ENCODE measurements around the gene MRPL51. TPM values are rescaled to one million over a fixed set of nuclear protein-coding genes. Genes with fewer than 3 reads are reported as not detected.
A peak's percentile ranks its signal among the peaks of the same experiment; 100 is the strongest.

The MRPL51 gene
- total and polyA plus RNA-seq, 10 of the 15 experiments (the other 5 are each of a cell fraction or from before 2014, with no cell fraction given), result 137 to 1,202 (median 267) TPM

DNA sequence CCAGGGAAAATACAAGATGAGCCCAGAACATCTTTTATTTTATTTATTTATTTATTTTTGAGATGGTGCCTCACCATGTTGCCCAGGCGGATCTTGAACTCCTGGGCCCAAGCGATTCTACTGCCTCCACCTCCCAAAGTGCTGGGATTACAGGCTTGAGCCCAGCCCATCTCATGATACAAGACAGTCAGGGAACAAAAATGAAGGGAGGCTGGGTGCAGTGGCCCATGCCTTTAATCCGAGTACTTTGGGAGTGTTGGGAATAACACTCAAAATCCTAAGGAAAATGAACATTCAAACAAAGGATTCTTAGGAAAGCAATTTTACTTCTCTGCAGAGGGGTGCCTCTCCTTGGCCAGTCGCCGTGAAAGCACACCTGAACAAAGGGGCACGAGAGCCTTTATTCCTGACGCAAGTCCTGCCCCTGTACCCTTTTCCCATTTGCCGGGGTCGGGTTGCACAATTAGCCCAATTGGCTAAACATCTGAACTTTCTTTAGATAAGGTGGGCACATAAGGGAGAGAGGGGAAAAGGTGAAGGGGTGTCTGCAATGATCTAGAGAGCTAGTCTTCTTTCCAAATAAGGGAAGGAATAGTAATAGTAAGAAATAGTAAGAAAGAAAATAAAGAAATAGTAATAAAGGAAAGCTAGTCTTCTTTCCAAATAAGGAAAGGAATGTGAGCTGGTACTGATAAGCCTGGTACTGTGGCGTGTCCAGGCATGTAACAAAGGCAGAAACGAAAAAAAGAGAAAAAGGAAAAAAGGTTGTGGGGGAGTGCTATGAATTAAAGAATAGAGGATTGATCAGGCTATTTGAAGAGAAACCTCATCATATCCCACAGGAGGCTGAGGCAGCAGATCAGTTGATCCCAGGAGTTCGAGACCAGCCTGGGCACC is 14.3 kb upstream of the MRPL51 start:
- no peaks in the 10 kb centered on the region for H3K9me3 ChIP-seq (replicated peaks; ENCODE audit: control insufficient read depth, insufficient read depth, low read length)
- H4K20me1 ChIP-seq (ENCODE audit: control insufficient read depth, insufficient read depth), result no peaks in the 10 kb centered on the region
- TF ChIP-seq TCF3 (IDR thresholded peaks at IDR 0.05; ENCODE audit: borderline replicate concordance, insufficient read depth, low read depth, low read length) (no peak), RAD21 (IDR thresholded peaks at IDR 0.05; ENCODE audit: insufficient read depth, low read depth, low read length) (no peak), RB1 (IDR thresholded peaks at IDR 0.05; ENCODE audit: borderline replicate concordance) (no peak), POU2F2 (IDR thresholded peaks at IDR 0.05; ENCODE audit: borderline replicate concordance, low read depth, low read length) (no peak), EGR1 (IDR thresholded peaks at IDR 0.05; ENCODE audit: borderline replicate concordance in 1 of 2, low read depth in 2 of 2, low read length in 2 of 2) (no peak), SRF (IDR thresholded peaks at IDR 0.05; ENCODE audit: low read depth in 2 of 2, low read length in 2 of 2) (no peak), KDM1A (IDR thresholded peaks at IDR 0.05; ENCODE audit: borderline replicate concordance) (no peak), MYB (IDR thresholded peaks at IDR 0.05; ENCODE audit: borderline replicate concordance, low read depth, low read length) (no peak), ETV6 (conservative IDR thresholded peaks at IDR 0.05 in 1 of 2, IDR thresholded peaks at IDR 0.05 in 1 of 2; ENCODE audit: borderline replicate concordance in 1 of 2, low read depth in 1 of 2) (no peak), POLR2AphosphoS2 (IDR thresholded peaks at IDR 0.05; ENCODE audit: low read depth, low read length) (no peak), SIX5 (IDR thresholded peaks at IDR 0.05; ENCODE audit: low read depth, low read length, severe bottlenecking) (no peak), PAX5 (IDR thresholded peaks at IDR 0.05; ENCODE audit: borderline replicate concordance, low read depth, low read length) (no peak)
- TF ChIP-seq, protein P1, sequence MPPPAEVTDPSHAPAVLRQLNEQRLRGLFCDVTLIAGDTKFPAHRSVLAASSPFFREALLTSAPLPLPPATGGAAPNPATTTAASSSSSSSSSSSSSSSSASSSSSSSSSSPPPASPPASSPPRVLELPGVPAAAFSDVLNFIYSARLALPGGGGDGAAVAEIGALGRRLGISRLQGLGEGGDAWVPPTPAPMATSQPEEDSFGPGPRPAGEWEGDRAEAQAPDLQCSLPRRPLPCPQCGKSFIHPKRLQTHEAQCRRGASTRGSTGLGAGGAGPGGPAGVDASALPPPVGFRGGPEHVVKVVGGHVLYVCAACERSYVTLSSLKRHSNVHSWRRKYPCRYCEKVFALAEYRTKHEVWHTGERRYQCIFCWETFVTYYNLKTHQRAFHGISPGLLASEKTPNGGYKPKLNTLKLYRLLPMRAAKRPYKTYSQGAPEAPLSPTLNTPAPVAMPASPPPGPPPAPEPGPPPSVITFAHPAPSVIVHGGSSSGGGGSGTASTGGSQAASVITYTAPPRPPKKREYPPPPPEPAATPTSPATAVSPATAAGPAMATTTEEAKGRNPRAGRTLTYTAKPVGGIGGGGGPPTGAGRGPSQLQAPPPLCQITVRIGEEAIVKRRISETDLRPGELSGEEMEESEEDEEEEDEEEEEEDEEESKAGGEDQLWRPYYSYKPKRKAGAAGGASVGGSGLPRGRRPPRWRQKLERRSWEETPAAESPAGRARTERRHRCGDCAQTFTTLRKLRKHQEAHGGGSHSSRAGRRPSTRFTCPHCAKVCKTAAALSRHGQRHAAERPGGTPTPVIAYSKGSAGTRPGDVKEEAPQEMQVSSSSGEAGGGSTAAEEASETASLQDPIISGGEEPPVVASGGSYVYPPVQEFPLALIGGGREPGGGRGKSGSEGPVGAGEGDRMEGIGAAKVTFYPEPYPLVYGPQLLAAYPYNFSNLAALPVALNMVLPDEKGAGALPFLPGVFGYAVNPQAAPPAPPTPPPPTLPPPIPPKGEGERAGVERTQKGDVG (CRISPR knock-in tag; IDR thresholded peaks at IDR 0.05), result no peak
- no peak overlapping the region for H2AFZ ChIP-seq (ENCODE audit: control insufficient read depth, low read depth, low read length)
- H3K4me3 ChIP-seq, result no peak overlapping the region
- ChIA-PET POLR2A (interaction anchor here (0.5 kb wide), 1 partner anchor 21 kb away, joined by 7 read pairs; no protein-coding TSS in a partner anchor), SMC1A (ENCODE audit: uncharacterized antibody, unreplicated experiment) (interaction anchor here (0.6 to 1.5 kb wide), 4 partner anchors 10 to 95 kb away, joined by 3 to 4 read pairs (median 3); no protein-coding TSS in a partner anchor), CTCF (interaction anchor here (1.1 to 1.7 kb wide), 2 partner anchors 31 to 185 kb away, joined by 3 to 10 read pairs; no protein-coding TSS in a partner anchor), RAD21 (ENCODE audit: unreplicated experiment) (no interaction called here)
- TSS peak; percentile 3 for BruUV-seq (replicated peaks)
- WGBS (ENCODE audit: insufficient coverage, insufficient replicate concordance, low lambda C conversion rate, missing lambda C conversion rate), result 96% methylated on average over 12 of the region's 12 CpGs
- H3K27me3 ChIP-seq (replicated peaks in 1 of 2; ENCODE audit: control insufficient read depth in 2 of 2, insufficient read depth in 2 of 2, low read length in 1 of 2), result no peaks in the 10 kb centered on the region
- H3K4me1 ChIP-seq (ENCODE audit: control insufficient read depth, insufficient read depth, low read length), result no peaks in the 10 kb centered on the region
- H3K27ac ChIP-seq (ENCODE audit: control insufficient read depth, insufficient read depth), result no peak overlapping the region
- peaks cover 8% of the 10 kb centered on the region for H3K79me2 ChIP-seq (ENCODE audit: control insufficient read depth, insufficient read depth, low read length)
- FAIRE-seq, result no peak
- intact Hi-C loops (cut with micrococcal nuclease; ENCODE audit: unreplicated experiment) (no loop called here), in situ Hi-C loops (cut with MboI) (no loop called here)
- H3K4me2 ChIP-seq (ENCODE audit: control insufficient read depth, insufficient read depth), result no peak overlapping the region
- H3K36me3 ChIP-seq (ENCODE audit: control insufficient read depth in 2 of 2, insufficient read depth in 2 of 2, low read length in 1 of 2), result peaks cover 13 to 35% of the 10 kb centered on the region in 2 experiments
- DNase-seq (ENCODE audit: low read depth, low spot score), result no peak
- ATAC-seq, result no peak
- H3K9ac ChIP-seq (ENCODE audit: control insufficient read depth, insufficient read depth, low read length), result no peak overlapping the region

Measured in GM12878 (cell line).